Activated effector memory CD4-positive, alpha-beta T cell treated with anti-CD3 and anti-CD28 coated beads, Interleukin-2, amount 50 U/mL, for 16 hours (primary cell): ENCODE measurements around the gene KRTAP5-8.
"Not testable (repeated sequence)": the region's sequence is repeated elsewhere in the genome, so short reads cannot be mapped to it uniquely, and the experiment has no call there.

ENCODE experiments used
- DNase-seq: peaks from one replicate; pipeline ENCODE4 v3.0.0-alpha.2; 2020

Gene KRTAP5-8

GRCh38 chr11:71518506-71519471 lies 19.0 kb upstream of the KRTAP5-8 start:
- peak; percentile 44 for DNase-seq

- DNase-seq, result no peak
Observed at GRCh38 chr11:71519546-71519945, 18.3 kb upstream of the KRTAP5-8 start.

GRCh38 chr11:71525188-71525937 lies 12.5 kb upstream of the KRTAP5-8 start:
- DNase-seq, result no peak

- no peak for DNase-seq
Observed at GRCh38 chr11:71525938-71526495, 11.8 kb upstream of the KRTAP5-8 start.

GRCh38 chr11:71526796-71527575 lies 10.8 kb upstream of the KRTAP5-8 start, which contains the start of gene KRTAP5-7:
Gene KRTAP5-7 (plus strand): TSS chr11:71527267. CDS start chr11:71527301, 34 bp downstream.
- DNase-seq, result not testable (repeated sequence)

GRCh38 chr11:71527576-71528210 lies 10.1 kb upstream of the KRTAP5-8 start:
- no peak for DNase-seq

- DNase-seq, result no peak
Observed at GRCh38 chr11:71530602-71531001, 7.2 kb upstream of the KRTAP5-8 start.

GRCh38 chr11:71532036-71532610 lies 5.7 kb upstream of the KRTAP5-8 start:
- DNase-seq, result no peak

- not testable (repeated sequence) for DNase-seq
Observed at GRCh38 chr11:71534711-71535608, 2.9 kb upstream of the KRTAP5-8 start.

- no peak for DNase-seq
Observed at GRCh38 chr11:71535825-71536224, 2.0 kb upstream of the KRTAP5-8 start.

- DNase-seq, result no peak
Observed at GRCh38 chr11:71537537-71537936, 288 bp upstream of the KRTAP5-8 start.

GRCh38 chr11:71538666-71538990 lies 803 bp downstream of the KRTAP5-8 start:
- no peak for DNase-seq

GRCh38 chr11:71539017-71539416 lies 1.2 kb downstream of the KRTAP5-8 start:
- DNase-seq, result no peak

GRCh38 chr11:71539971-71540370 lies 2.1 kb downstream of the KRTAP5-8 start:
- DNase-seq, result not testable (repeated sequence)

- not testable (repeated sequence) for DNase-seq
Observed at GRCh38 chr11:71540521-71541304, 2.9 kb downstream of the KRTAP5-8 start.

- DNase-seq, result no peak
Observed at GRCh38 chr11:71542382-71542781, 4.6 kb downstream of the KRTAP5-8 start.

- DNase-seq, result no peak
Observed at GRCh38 chr11:71542879-71543777, 5.3 kb downstream of the KRTAP5-8 start.

- DNase-seq, result no peak
Observed at GRCh38 chr11:71543866-71544265, 6.0 kb downstream of the KRTAP5-8 start.
